DMS114 treated with DMSO at 0.1 percent for 48 hours (cell line): ENCODE measurements around the gene MLIP.
"Not testable (repeated sequence)": the region's sequence is repeated elsewhere in the genome, so short reads cannot be mapped to it uniquely, and the experiment has no call there.

Experiments used
- DNase-seq: peaks from one replicate; lab custom pipeline; 2025; ENCODE audit not compliant: unreplicated experiment; lab: John Stamatoyannopoulos, UW

The MLIP gene

DNA sequence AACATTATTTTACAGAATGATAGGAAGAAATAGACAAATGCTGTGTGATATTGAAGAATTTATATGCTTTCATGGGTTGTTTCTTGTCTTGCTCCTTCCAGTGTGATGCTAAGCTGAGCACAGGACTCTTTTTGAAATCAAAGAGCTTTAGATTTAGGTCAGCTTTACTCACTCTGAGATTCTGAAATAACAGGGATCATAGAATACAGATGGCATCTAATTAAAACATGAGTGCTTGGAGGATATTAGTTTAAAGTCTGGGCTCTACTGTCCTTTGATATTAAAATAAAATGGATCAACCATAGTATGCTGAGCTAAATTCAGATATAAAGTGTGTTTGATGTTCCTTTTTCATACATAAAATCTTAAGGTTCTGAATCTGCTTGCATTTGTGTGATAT is 29.6 kb downstream of the MLIP start:
- no peak for DNase-seq

DNA sequence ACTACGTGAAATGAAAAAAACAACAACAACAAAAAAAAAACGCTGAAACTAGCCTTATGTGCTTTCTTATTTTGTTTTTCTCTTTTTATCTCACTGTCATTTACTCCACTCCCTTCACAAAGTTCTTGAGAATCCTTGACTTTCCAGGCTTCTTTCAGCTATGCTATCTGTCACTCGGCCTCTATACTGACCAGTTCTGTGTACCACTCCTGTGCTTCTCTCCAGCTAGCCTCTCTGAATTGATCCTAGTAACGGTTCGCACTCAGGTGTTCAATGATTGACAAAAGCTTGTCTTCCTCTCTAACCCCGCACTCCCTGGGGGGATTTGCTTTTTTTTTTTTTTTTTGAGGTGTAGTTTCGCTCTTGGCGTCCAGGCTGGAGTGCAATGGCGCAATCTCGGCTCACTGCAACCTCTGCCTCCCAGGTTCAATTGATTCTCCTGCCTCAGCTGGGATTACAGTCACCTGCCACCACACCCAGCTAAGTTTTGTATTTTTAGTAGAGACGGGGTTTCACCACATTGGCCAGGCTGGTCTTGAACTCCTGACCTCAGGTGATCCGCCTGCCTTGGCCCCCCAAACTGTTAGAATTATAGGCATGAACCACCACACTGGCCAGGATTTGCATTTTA is 31.8 kb downstream of the MLIP start:
- DNase-seq, result no peak

GRCh38 chr6:54151861-54152260 is 40.6 kb downstream of the MLIP start:
- no peak for DNase-seq

DNA sequence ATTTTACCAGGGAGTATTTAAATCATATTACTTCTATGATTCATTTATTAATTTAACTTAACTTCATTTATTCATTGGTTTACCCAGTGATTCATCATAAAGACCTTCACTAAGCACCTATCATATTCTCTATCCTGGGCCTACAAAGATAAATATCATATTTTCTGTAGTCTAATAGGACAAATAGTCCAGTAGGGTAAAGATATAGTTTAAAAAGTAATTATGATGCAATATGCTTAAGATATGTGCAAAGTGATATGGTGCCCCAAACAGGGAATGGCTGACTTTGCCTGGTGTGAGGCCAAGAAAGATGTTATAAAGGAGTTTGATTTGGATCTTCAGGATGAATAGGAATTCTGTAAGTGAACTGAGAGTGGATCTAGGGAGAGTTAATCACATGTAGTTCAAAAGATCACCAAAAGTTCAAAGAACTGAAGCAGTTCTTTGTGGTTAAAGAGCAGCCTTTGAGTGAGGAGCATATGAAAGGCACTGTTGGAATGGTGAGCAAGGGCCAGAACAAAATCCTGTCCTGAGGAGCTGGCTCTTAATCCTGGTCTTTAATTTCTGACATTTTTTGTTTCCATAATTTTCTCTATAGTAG is 45.5 kb downstream of the MLIP start:
- DNase-seq, result no peak

DNA sequence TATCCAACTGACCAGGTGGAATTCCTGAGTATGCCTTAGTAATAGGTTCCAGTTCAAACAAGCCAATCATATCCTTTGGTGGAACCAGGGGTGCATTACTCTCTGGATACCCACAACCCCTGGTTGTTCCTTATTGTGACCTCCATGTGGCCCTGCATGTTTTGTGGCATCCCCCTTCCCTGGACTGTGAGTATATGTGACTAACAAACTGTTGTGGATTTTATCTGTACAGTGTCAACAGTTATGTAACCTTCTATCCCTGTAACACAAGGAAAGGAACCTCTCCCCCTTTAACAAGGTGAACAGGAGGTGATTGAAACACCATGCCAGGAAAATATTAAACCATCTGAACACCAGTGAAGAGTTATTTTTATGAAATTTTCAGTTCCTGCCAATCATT is 46.2 kb downstream of the MLIP start:
- DNase-seq, result no peak

DNA sequence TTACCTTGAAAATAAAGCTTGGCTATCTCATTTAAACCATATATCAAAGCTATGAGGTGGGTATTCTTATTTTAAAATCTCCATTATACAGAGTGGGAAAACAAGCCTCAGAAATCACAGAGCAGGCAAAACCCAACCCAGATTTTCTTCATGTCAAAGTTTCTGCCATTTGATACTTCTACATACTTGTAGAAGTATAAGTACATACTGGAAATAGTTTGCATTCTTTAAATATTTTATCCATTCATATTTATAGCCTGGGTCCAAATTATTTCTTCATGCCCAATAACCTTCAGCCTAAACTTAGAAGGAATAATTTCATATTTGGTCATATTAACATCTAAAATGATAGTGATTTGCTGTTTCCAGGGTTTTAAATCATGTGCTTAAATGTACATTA is 61.8 kb downstream of the MLIP start:
- no peak for DNase-seq

DNA sequence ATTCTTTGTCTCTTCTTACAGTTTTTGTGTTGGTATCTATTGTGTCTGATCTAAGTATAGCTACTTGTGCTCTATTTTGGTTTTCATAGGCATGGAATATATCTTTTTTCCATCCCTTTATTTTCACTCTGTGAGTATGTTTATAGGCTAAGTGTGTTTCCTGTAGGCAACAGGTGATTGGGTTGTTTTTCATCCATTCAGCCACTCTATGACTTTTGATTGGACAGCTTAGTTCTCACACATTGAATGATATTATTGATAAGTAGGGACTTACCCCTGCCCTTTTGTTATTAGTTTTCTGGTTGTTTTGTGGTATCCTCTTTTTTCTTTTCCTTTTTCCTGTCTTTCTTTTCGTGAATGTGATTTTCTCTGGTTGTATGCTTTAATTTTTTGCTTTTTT is 67.9 kb downstream of the MLIP start:
- DNase-seq, result no peak

DNA sequence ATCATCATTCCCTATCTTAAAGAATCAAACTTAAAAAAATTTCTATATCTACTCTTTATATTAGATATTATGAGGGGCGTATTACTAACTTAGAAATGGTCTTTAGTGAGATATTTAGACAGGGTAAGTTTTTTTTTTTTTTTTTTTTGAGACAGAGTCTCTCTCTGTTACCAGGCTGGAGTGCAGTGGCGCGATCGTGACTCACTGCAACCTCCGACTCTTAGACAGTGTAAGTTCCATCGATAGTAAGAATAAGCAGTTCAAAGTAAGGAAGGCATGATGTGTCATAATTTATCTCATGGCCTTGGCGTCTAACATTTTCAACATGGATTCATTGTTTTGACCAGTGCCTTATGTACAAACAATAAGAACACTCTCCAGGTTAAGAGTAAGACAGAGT is 72.4 kb downstream of the MLIP start:
- no peak for DNase-seq

DNA sequence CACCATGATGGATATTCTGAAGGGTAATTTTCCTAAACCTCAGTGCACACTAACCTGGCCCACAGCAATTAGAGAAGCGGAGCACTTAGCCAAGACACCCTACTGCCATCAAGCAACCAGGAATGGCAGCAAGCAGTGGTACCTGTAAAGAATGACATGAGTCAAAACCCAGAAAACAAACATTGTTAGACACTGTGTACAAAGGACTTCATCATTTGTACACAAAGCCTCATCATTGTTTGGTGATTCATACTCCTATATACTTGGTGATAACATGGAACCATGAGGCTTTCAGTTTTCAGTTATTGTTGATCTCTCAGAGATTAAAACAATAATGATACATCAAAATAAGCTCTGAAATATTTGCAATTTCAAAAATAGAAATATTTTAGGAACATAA is 74.6 kb downstream of the MLIP start:
- no peak for DNase-seq

DNA sequence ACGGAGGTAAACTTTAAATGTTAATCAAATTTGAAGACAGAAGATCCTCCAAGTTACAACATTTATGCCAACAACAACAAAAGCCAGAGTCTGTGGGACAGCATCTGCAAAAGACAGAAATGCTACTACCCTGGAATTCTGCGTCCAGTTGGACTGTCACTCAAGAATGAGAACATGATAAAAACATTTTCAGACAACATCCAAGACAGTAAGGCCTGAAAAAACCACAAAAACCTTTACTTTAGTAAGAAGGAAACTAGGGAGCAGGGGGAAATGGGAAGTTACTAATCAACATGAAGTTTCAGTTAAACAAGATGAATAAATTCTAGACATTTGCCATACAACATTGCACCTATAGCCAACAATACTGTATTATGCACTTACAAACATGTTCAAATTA is 77.6 kb downstream of the MLIP start:
- no peak for DNase-seq

GRCh38 chr6:54191461-54191860 is 80.2 kb downstream of the MLIP start:
- no peak for DNase-seq

DNA sequence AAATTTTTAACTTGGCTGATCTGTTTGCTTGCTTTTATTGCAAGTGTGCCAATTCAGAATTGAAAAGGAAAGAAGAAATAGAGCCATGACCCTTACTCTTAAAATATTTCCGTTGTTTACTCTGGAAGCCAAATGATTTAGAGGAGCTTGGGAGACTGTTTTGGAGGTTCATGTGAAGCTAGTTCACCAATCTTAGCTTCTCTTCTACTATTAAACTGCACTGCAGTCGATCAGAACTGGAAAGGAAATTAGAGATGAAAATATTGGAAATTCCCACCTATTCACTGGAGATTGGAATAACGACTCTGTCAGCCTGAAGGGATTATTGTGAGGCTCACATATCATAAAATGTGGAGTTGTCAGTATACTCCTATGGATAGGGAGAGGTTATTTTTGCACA is 81.8 kb downstream of the MLIP start:
- no peak for DNase-seq

GRCh38 chr6:54193560-54193959 is 82.3 kb downstream of the MLIP start:
- DNase-seq, result no peak

GRCh38 chr6:54194067-54194466 is 82.8 kb downstream of the MLIP start:
- DNase-seq, result no peak

- no peak for DNase-seq
These were observed 84.4 kb downstream of the MLIP start for GRCh38 chr6:54195637-54196036.

- no peak for DNase-seq
These were observed 85.7 kb downstream of the MLIP start for GRCh38 chr6:54196905-54197304.

DNA sequence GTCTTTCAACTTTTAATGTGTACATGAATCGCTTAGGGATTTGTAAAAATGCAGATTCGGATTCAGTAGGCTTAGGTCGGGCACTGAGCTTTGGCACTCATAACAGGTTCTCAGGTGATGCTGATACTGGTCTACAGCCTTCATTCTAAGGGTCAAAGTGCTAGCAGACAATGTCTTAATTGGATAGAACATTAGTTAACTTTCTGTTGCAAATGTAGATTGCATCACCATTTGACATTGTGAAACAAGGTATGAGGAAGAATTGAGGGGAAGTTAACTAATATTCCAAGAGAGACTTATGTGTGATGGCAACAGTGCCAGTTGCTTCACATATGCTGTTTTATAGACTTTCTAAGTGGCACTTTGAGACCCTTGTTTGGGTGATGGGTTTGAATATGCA is 86.9 kb downstream of the MLIP start:
- no peak for DNase-seq

GRCh38 chr6:54203474-54204035 is 92.3 kb downstream of the MLIP start:
- not testable (repeated sequence) for DNase-seq

GRCh38 chr6:54204921-54205591 is 93.8 kb downstream of the MLIP start:
- DNase-seq, result no peak

- no peak for DNase-seq
These were observed 95.3 kb downstream of the MLIP start for GRCh38 chr6:54206510-54206909.

GRCh38 chr6:54209983-54210382 is 98.7 kb downstream of the MLIP start:
- not testable (repeated sequence) for DNase-seq

DNA sequence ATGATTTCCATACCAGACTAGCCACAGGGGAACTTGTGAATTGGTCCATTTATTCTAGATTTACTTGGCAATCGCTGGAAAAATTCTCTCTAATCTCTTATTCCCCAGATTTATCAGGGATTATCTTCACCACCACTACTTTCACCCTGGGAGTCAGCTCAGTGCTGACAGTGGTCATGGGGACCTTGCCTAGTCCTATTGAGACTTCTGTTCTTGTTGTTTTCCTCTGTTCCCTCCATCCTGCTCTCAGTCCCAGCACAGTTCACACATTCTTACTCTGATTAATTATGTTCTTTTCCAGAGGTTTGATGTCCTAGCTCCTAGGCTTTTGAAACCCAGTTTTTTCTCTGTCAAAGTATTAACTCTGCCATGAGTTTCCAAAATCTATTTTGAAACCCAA is 103.0 kb downstream of the MLIP start:
- DNase-seq, result no peak
